ENCODE data around the gene LTBP4. TPM values are rescaled to one million over a fixed set of nuclear protein-coding genes. Genes with fewer than 3 reads are reported as not detected.

Gene LTBP4
- total and polyA plus RNA-seq, 2 of the 13 experiments (the other 11 are each of a cell fraction or from before 2014, with no cell fraction given), result 0.86 to 2.3 TPM

DNA sequence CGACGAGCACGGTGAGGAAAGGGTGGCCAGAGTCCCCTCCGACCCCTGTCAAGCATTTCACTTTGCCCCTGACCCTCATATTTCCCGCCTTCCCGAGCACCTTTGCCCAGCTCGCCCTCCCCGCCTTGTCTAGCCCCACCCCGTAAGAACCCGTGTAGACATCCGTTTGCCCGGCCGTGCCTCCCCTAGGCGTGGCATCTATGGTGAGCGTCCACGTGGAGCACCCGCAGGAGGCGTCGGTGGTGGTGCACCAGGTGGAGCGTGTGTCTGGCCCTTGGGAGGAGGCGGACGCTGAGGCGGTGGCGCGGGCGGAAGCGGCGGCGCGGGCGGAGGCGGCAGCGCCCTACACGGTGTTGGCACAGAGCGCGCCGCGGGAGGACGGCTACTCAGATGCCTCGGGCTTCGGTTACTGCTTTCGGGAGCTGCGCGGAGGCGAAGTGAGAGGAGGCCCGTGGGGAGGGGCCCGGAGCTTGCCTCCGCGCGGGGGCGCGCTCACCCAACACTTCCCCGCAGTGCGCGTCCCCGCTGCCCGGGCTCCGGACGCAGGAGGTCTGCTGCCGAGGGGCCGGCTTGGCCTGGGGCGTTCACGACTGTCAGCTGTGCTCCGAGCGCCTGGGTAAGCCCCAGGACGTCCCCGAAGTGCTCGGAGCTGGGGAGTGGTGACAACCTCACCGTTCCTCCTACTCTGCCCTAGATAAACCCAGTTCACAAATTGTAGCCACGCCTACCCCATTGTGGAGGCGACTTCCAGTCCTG lies 4.2 kb downstream of the LTBP4 start (continued):
- TF ChIP-seq, protein P1, sequence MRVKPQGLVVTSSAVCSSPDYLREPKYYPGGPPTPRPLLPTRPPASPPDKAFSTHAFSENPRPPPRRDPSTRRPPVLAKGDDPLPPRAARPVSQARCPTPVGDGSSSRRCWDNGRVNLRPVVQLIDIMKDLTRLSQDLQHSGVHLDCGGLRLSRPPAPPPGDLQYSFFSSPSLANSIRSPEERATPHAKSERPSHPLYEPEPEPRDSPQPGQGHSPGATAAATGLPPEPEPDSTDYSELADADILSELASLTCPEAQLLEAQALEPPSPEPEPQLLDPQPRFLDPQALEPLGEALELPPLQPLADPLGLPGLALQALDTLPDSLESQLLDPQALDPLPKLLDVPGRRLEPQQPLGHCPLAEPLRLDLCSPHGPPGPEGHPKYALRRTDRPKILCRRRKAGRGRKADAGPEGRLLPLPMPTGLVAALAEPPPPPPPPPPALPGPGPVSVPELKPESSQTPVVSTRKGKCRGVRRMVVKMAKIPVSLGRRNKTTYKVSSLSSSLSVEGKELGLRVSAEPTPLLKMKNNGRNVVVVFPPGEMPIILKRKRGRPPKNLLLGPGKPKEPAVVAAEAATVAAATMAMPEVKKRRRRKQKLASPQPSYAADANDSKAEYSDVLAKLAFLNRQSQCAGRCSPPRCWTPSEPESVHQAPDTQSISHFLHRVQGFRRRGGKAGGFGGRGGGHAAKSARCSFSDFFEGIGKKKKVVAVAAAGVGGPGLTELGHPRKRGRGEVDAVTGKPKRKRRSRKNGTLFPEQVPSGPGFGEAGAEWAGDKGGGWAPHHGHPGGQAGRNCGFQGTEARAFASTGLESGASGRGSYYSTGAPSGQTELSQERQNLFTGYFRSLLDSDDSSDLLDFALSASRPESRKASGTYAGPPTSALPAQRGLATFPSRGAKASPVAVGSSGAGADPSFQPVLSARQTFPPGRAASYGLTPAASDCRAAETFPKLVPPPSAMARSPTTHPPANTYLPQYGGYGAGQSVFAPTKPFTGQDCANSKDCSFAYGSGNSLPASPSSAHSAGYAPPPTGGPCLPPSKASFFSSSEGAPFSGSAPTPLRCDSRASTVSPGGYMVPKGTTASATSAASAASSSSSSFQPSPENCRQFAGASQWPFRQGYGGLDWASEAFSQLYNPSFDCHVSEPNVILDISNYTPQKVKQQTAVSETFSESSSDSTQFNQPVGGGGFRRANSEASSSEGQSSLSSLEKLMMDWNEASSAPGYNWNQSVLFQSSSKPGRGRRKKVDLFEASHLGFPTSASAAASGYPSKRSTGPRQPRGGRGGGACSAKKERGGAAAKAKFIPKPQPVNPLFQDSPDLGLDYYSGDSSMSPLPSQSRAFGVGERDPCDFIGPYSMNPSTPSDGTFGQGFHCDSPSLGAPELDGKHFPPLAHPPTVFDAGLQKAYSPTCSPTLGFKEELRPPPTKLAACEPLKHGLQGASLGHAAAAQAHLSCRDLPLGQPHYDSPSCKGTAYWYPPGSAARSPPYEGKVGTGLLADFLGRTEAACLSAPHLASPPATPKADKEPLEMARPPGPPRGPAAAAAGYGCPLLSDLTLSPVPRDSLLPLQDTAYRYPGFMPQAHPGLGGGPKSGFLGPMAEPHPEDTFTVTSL (CRISPR knock-in tag; IDR thresholded peaks at IDR 0.05; ENCODE audit: borderline replicate concordance), result no peak
- no peak for TF ChIP-seq ZNF446 (CRISPR knock-in tag; IDR thresholded peaks at IDR 0.05)
- TF ChIP-seq ZC3H4 (CRISPR knock-in tag; IDR thresholded peaks at IDR 0.05; ENCODE audit: borderline replicate concordance), result no peak
- no peak for TF ChIP-seq SUZ12 (IDR thresholded peaks at IDR 0.05; ENCODE audit: low read depth, low read length)
- TF ChIP-seq, protein P2, sequence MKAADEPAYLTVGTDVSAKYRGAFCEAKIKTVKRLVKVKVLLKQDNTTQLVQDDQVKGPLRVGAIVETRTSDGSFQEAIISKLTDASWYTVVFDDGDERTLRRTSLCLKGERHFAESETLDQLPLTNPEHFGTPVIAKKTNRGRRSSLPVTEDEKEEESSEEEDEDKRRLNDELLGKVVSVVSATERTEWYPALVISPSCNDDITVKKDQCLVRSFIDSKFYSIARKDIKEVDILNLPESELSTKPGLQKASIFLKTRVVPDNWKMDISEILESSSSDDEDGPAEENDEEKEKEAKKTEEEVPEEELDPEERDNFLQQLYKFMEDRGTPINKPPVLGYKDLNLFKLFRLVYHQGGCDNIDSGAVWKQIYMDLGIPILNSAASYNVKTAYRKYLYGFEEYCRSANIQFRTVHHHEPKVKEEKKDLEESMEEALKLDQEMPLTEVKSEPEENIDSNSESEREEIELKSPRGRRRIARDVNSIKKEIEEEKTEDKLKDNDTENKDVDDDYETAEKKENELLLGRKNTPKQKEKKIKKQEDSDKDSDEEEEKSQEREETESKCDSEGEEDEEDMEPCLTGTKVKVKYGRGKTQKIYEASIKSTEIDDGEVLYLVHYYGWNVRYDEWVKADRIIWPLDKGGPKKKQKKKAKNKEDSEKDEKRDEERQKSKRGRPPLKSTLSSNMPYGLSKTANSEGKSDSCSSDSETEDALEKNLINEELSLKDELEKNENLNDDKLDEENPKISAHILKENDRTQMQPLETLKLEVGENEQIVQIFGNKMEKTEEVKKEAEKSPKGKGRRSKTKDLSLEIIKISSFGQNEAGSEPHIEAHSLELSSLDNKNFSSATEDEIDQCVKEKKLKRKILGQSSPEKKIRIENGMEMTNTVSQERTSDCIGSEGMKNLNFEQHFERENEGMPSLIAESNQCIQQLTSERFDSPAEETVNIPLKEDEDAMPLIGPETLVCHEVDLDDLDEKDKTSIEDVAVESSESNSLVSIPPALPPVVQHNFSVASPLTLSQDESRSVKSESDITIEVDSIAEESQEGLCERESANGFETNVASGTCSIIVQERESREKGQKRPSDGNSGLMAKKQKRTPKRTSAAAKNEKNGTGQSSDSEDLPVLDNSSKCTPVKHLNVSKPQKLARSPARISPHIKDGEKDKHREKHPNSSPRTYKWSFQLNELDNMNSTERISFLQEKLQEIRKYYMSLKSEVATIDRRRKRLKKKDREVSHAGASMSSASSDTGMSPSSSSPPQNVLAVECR (CRISPR knock-in tag; IDR thresholded peaks at IDR 0.05; ENCODE audit: borderline replicate concordance), result peak; percentile 62; the same call in 1 of the 2 replicates
- TF ChIP-seq, protein P3, sequence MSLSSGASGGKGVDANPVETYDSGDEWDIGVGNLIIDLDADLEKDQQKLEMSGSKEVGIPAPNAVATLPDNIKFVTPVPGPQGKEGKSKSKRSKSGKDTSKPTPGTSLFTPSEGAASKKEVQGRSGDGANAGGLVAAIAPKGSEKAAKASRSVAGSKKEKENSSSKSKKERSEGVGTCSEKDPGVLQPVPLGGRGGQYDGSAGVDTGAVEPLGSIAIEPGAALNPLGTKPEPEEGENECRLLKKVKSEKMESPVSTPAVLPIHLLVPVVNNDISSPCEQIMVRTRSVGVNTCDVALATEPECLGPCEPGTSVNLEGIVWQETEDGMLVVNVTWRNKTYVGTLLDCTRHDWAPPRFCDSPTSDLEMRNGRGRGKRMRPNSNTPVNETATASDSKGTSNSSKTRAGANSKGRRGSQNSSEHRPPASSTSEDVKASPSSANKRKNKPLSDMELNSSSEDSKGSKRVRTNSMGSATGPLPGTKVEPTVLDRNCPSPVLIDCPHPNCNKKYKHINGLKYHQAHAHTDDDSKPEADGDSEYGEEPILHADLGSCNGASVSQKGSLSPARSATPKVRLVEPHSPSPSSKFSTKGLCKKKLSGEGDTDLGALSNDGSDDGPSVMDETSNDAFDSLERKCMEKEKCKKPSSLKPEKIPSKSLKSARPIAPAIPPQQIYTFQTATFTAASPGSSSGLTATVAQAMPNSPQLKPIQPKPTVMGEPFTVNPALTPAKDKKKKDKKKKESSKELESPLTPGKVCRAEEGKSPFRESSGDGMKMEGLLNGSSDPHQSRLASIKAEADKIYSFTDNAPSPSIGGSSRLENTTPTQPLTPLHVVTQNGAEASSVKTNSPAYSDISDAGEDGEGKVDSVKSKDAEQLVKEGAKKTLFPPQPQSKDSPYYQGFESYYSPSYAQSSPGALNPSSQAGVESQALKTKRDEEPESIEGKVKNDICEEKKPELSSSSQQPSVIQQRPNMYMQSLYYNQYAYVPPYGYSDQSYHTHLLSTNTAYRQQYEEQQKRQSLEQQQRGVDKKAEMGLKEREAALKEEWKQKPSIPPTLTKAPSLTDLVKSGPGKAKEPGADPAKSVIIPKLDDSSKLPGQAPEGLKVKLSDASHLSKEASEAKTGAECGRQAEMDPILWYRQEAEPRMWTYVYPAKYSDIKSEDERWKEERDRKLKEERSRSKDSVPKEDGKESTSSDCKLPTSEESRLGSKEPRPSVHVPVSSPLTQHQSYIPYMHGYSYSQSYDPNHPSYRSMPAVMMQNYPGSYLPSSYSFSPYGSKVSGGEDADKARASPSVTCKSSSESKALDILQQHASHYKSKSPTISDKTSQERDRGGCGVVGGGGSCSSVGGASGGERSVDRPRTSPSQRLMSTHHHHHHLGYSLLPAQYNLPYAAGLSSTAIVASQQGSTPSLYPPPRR (CRISPR knock-in tag; IDR thresholded peaks at IDR 0.05; ENCODE audit: borderline replicate concordance), result no peak
- TF ChIP-seq ZNF777 (CRISPR knock-in tag; IDR thresholded peaks at IDR 0.05), result peak; percentile 85
- no peak for TF ChIP-seq HIVEP1 (CRISPR knock-in tag; IDR thresholded peaks at IDR 0.05)
- TF ChIP-seq ZNF343 (CRISPR knock-in tag; IDR thresholded peaks at IDR 0.05), result no peak
- no peak for TF ChIP-seq JARID2 (CRISPR knock-in tag; IDR thresholded peaks at IDR 0.05; ENCODE audit: insufficient replicate concordance)
- TF ChIP-seq, protein P4, sequence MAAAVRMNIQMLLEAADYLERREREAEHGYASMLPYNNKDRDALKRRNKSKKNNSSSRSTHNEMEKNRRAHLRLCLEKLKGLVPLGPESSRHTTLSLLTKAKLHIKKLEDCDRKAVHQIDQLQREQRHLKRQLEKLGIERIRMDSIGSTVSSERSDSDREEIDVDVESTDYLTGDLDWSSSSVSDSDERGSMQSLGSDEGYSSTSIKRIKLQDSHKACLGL (CRISPR knock-in tag; IDR thresholded peaks at IDR 0.05), result peak; percentile 59; the same call in 1 of the 2 replicates

Measured in HepG2 (cell line).